PC-3 (cell line): ENCODE data around the gene MLLT10.

Experiments used
- CTCF ChIP-seq: fragments of 300-600 bp; sonication (generic); conservative IDR thresholded peaks from 2 replicates; pipeline ENCODE4 v1.5.1; 2017; ENCODE audit warnings: antibody characterized with exemption, low read depth, mild to moderate bottlenecking, low read length
- EZH2 ChIP-seq: fragments of 300-600 bp; sonication (generic); IDR thresholded peaks from one replicate; pipeline ENCODE4 v1.6.1; 2017; ENCODE audit warnings: antibody characterized with exemption, mild to moderate bottlenecking, low read length; ENCODE audit not compliant: unreplicated experiment
- EZH2phosphoT487 ChIP-seq: fragments of 300-600 bp; sonication (generic); IDR thresholded peaks from 2 replicates; pipeline ENCODE4 v1.6.1; 2018; ENCODE audit warnings: mild to moderate bottlenecking, antibody characterized with exemption, low read length, borderline replicate concordance

DNA sequence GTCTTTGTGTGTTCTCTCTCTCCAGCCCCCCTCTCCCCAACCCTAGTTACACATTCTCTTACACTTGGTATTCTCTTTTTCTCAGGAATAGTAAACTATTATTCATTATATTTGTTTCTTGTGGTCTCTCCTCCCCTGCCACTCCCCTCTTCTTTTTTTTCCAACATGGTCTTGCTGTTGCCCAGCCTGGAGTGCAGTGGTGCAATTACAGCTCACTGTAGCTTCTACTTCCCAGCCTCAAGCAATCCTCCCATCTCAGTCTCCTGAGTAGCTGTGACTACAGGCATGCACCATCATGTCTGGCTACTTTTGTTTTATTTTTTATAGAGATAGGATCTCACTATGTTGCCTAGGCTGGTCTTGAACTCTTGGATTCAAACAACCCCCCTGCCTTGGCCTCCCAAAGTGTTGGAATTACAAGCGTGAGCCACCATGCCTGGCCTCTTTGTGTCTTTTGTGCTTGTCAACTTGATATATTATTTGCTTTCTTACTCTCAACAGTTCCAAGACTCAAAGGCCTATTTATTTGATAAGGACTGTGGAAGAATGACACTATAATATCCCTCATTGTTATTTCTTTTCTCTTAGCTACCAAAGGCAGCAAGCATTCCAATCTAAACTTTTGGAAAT, 66.9 kb downstream of the MLLT10 start:
- TF ChIP-seq EZH2 (no peak), CTCF (no peak), EZH2phosphoT487 (no peak)
